Hepatocyte (in vitro differentiated cells): ENCODE results near the gene C1QB.

ENCODE experiments used
- EZH2 ChIP-seq: fragments of 200-600 bp; sonication (generic); IDR thresholded peaks from 2 replicates; pipeline ENCODE4 v1.6.1; 2016; ENCODE audit warnings: antibody characterized with exemption, mild to moderate bottlenecking, borderline replicate concordance
- EZH2phosphoT487 ChIP-seq: fragments of 200-600 bp; sonication (generic); IDR thresholded peaks from one replicate; pipeline ENCODE4 v1.6.1; 2018; ENCODE audit warnings: antibody characterized with exemption, mild to moderate bottlenecking, low read depth, moderate library complexity; ENCODE audit not compliant: unreplicated experiment, severe bottlenecking
- TF ChIP-seq, protein P1 (sequence below): fragments of 200-600 bp; sonication (generic); IDR thresholded peaks from 2 replicates; pipeline ENCODE4 v1.5.1; 2016; ENCODE audit warnings: antibody characterized with exemption, mild to moderate bottlenecking; ENCODE audit not compliant: poor library complexity

DNA sequence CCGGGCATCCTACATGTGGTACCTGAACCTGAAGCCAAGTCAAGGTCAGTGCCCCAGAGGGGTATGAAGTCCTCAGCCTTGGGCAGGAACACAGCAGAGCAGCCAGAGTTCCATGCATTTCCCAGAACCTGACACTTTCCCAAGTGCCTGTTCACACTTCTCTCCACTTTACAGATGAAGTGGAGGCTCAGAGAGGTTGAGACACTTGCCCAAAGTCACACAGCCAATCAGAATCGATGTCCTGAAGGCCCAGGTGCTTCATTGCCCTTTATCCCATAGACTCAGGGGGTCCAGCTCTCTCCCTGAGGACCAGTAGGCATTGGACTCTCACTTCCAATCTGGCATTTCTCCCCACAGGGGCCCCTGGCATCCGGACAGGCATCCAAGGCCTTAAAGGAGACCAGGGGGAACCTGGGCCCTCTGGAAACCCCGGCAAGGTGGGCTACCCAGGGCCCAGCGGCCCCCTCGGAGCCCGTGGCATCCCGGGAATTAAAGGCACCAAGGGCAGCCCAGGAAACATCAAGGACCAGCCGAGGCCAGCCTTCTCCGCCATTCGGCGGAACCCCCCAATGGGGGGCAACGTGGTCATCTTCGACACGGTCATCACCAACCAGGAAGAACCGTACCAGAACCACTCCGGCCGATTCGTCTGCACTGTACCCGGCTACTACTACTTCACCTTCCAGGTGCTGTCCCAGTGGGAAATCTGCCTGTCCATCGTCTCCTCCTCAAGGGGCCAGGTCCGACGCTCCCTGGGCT is 14.4 kb upstream of the C1QB start:
- TF ChIP-seq, protein P1, sequence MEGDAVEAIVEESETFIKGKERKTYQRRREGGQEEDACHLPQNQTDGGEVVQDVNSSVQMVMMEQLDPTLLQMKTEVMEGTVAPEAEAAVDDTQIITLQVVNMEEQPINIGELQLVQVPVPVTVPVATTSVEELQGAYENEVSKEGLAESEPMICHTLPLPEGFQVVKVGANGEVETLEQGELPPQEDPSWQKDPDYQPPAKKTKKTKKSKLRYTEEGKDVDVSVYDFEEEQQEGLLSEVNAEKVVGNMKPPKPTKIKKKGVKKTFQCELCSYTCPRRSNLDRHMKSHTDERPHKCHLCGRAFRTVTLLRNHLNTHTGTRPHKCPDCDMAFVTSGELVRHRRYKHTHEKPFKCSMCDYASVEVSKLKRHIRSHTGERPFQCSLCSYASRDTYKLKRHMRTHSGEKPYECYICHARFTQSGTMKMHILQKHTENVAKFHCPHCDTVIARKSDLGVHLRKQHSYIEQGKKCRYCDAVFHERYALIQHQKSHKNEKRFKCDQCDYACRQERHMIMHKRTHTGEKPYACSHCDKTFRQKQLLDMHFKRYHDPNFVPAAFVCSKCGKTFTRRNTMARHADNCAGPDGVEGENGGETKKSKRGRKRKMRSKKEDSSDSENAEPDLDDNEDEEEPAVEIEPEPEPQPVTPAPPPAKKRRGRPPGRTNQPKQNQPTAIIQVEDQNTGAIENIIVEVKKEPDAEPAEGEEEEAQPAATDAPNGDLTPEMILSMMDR, result no peak
- TF ChIP-seq EZH2phosphoT487 (no peak), EZH2 (no peak)
